ENCODE data around the gene GRIN3B. TPM values are rescaled to one million over a fixed set of nuclear protein-coding genes. Genes with fewer than 3 reads are reported as not detected.

The GRIN3B gene
- total and polyA plus RNA-seq, 9 of the 15 experiments (the other 6 are each of a cell fraction or from before 2014, with no cell fraction given): 0.06 to 0.95 (median 0.19) TPM; not detected in 6

- TF ChIP-seq BRF2 (IDR thresholded peaks at IDR 0.05; ENCODE audit: borderline replicate concordance, insufficient read depth, insufficient read length): no peak
- no peak for TF ChIP-seq ZNF717 (CRISPR knock-in tag; IDR thresholded peaks at IDR 0.05)
- no peak for TF ChIP-seq ZNF75A (CRISPR knock-in tag; IDR thresholded peaks at IDR 0.05)
- TF ChIP-seq ZNF280B (CRISPR knock-in tag; IDR thresholded peaks at IDR 0.05): no peak
- TF ChIP-seq CEBPZ (IDR thresholded peaks at IDR 0.05; ENCODE audit: borderline replicate concordance, low read depth, low read length): no peak
- TF ChIP-seq SAP30 (IDR thresholded peaks at IDR 0.05; ENCODE audit: borderline replicate concordance, insufficient read depth, low read depth, low read length, poor library complexity, severe bottlenecking): peak; percentile 85
- TF ChIP-seq MYC (IDR thresholded peaks at IDR 0.05; ENCODE audit: low read depth, low read length): peak; percentile 97
- 0 out of 2 replicates have a peak, but pooled peaks have one; percentile 29 for TF ChIP-seq MYC (CRISPR knock-in tag; IDR thresholded peaks at IDR 0.05; ENCODE audit: borderline replicate concordance, low read depth)
- TF ChIP-seq HMBOX1 (IDR thresholded peaks at IDR 0.05): no peak
- TF ChIP-seq ZNF143 (CRISPR knock-in tag; IDR thresholded peaks at IDR 0.05): peak; percentile 49; the same call in 1 of the 2 replicates
- TF ChIP-seq HEY1 (CRISPR knock-in tag; IDR thresholded peaks at IDR 0.05; ENCODE audit: borderline replicate concordance): no peak
- TF ChIP-seq ZNF280A (IDR thresholded peaks at IDR 0.05; ENCODE audit: low read depth, partially characterized antibody): no peak
- TF ChIP-seq SMAD4 (CRISPR knock-in tag; conservative IDR thresholded peaks at IDR 0.05): no peak
- TF ChIP-seq MTA2 (IDR thresholded peaks at IDR 0.05; ENCODE audit: low read depth): no peak
- no peak for TF ChIP-seq ZNF324 (CRISPR knock-in tag; IDR thresholded peaks at IDR 0.05)
- no peak for TF ChIP-seq NEUROD1 (IDR thresholded peaks at IDR 0.05; ENCODE audit: borderline replicate concordance, low read depth, low read length, partially characterized antibody)
Measured at GRCh38 chr19:984165-984967, 15.9 kb upstream of the GRIN3B start, which contains the start of gene WDR18 (continued).

Data from K562 (cell line).